Activated T-helper 9 cell treated with anti-CD3 and anti-CD28 coated beads, Interleukin-2, amount 50 U/mL, for 16 hours (primary cell): ENCODE data around the gene PLEKHA5.
"Not testable (repeated sequence)": the region's sequence is repeated elsewhere in the genome, so short reads cannot be mapped to it uniquely, and the experiment has no call there.

Experiments used
- DNase-seq: peaks from one replicate; pipeline ENCODE4 v3.0.0-alpha.2; 2020; ENCODE audit warnings: low read depth

Gene PLEKHA5

DNA sequence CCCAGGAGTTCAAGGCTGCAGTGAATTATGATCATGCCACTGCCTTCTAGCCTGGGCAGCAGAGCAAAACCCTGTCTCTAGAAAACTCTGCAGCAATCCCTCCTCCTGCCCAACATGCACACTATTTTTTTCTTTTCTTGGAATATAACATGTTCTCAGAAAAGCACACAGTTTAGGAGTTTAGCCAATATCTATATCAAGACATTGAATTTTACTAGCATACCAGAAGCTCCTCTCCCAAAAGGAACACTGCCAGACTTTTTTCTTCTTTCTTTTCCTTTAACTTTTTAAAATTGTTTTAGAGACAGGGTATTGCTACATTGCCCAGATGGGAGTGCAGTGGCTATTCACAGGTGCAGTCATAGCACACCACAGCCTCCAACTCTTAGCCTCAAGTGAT, 202.7 kb downstream of the PLEKHA5 start:
- no peak for DNase-seq

DNA sequence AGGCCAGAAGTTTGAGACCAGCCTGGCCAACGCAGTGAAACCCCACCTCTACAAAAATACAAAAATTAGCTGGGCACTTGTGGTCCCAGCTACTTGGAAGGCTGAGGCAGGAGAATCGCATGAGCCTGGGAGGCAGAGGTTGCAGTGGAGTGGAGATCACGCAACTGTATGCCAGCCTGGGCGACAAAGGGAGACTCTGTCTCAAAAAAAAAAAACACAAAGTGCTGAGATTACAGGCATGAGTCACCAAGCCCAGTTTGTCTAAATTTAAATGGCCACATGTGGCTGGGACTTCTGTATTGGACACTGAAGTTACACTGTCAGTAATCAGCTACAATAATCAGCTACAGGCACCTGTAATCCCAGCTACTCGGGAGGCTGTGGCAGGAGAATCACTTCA, 208.9 kb downstream of the PLEKHA5 start:
- DNase-seq, result no peak

DNA sequence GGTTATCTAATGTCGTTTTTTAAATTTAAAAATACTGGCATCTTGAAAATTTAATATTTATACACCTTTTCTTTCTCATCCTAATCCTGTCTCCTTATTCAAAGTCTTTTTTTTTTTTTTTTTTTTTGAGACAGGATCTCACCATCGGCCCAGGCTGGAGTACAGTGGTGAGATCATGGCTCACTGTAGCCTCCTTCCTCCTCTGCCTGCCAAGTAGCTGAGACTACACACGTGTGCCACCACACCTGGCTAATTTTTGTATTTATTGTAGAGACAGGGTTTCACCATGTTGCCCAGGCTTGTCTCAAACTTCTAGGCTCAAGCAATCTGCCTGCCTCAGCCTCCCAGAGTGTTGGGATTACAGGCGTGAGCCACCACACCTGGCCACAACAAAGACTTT, 221.3 kb downstream of the PLEKHA5 start:
- DNase-seq, result not testable (repeated sequence)

DNA sequence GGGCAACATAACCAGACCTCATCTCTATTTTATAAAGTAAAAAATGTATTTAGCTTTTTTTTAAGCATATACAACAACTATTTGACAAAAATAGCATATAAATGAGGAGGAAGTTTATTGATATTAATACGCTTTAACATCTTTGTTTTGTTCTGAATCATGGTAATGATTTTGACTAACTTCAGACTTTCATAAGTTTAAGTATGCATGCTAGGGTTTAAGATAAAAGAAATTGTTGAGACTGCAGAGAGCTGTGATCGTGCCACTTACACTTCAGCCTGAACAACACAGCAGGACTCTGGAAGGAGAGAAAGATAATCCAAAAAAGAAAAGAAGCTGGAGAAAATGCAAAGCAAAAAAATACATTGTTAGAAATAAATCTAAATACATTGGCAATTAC, 221.8 kb downstream of the PLEKHA5 start:
- DNase-seq, result no peak

DNA sequence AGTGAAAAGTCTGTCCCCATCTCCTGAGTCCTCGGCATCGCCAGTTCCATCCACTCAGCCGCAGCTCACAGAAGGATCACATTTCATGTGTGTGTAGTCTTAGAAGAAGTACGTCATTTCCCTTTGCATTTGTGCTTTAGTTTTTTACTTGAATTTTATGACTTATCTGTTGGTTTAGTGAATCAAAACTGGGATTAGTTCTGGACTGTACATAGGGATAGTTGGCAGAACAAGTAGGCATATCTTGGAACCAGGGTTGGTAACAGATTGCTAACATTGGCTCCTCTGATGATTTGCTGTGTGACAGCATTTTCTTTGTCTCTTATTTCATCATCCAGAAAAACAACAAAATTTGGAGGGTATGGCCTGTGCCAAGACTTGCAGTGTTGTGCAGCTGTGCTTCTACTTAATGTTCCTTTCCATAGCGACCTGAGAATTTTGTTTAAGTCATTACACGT, 240.2 kb downstream of the PLEKHA5 start:
- DNase-seq, result no peak

DNA sequence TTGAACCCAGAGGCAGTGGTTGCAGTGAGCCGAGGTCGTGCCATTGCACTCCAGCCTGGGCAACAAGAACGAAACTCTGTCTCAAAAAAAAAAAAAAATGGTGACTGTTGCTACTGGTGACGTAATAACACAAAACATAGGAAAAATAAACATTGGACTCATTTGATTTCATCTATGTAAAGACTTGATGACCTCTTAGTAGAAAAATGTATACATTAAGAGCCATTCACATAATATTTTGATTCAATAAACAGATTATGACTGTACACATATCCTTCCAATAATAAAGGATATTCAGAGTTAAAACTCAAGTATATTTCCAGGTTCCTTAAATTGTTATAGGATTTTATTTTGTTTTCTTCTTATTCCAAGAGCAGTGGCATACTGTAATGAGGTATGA, 244.1 kb downstream of the PLEKHA5 start:
- no peak for DNase-seq

DNA sequence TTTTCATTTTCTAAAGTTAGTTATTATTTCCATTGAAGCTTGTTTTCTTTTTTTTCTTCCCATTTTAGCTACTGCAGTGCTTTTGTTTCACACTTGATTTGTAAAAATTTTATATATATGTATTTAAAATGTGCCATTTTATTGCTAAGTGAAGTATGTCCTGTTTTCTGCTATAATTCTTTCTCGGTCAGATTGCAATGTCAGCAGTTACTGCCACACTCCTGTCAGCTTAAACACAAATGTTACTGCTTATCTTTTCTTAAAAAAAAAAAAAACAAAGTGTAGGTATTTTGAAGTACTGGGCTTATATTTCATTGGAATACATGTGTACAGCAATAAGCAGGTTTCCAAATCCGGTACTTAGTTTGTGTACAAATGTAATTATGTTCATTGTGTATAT, 246.4 kb downstream of the PLEKHA5 start:
- DNase-seq, result no peak

DNA sequence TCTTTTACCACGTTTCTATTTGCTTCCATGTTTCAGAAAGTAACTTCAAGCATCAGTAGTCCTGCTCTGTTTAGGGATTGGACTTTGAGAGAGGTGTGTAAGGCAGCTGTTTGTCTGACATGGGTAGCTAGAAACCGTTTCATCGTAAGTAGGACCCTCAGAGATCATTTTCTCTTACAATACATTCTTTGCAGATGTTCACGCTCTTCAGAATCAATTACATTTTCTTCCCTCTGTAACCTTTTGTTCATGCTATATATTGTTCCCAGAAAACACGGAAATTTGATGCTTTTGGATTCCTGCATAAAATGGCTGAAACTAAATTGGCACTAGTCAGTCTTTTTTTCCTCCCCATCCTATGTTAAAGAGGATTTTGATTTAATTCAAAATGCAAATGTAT, 247.2 kb downstream of the PLEKHA5 start:
- no peak for DNase-seq

DNA sequence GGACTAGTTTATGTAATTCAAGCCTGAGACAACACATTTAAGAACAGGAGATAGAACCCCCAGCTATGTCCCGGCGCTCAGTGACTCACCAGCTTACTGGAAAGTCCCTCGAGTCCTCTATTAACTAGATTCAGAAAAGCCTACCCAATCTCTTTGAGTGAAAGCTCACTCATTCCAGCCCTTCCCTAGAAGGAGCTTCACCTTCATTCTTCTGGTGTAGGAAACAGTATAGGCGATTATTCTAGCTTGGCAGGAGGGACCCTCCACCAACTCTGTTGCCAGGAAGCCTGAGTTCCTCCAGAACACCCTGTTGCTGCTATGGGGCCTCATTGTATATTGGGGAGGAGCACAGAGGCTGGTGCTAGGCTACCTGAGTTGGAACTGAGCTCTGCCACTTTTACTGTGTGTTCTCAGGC, 252.6 kb downstream of the PLEKHA5 start:
- DNase-seq, result peak; percentile 29

DNA sequence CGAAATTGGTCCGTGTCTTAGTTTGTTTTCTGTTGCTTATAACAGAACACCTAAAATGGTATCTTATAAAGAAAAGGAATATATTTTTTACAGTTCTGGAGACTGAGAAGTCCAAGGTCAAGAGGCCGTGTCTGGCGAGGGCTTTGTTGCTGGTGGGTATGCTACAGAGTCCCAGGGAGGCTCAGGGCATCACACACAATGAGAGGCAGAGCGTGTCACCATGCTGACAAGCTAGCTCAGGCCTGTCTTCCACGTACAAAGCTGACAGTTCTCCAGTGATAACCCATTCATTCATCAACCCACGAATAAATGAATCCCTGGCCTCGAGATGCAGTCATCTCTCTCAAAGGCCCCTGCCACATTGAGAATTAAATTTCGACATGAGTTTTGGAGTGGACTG, 253.0 kb downstream of the PLEKHA5 start:
- DNase-seq, result no peak

DNA sequence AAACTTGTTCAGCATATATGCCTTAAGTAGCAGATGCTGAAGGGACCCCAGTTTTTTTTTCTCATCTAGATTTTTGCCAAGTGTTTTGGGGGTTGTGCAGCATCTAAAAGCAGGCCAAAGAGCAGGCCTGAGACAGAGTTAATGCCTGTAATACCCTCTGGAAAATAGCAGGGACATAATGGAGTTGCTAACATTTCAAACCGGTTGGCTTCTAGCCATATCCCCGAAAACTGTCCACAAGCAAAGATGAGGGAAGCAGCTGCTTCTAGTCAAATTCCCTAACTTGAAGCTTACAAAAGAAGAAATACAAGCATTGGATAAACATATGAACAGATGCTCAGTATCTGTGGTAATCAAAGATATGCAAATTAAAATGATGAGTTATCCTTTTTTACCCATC, 257.6 kb downstream of the PLEKHA5 start:
- no peak for DNase-seq

DNA sequence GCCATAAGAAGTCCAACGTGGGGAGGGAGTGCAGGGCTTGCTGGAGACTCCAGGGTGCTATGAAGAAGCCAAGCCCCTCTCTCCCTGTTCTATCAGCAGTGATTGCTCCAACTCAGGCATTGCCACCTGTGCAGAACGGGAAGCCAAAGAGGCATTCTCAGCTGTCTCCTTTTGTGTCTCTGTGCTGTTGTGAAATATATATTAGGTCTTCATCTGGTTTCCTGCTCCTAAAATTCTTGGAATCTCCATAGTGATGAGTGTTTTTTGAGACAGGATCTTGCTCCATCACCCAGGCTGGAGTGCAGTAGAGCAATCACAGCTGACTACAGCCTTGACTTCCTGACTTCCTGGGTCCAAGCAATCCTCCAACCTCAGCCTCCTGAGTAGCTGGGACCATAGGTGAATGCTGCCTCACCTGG, 258.6 kb downstream of the PLEKHA5 start:
- DNase-seq, result no peak

DNA sequence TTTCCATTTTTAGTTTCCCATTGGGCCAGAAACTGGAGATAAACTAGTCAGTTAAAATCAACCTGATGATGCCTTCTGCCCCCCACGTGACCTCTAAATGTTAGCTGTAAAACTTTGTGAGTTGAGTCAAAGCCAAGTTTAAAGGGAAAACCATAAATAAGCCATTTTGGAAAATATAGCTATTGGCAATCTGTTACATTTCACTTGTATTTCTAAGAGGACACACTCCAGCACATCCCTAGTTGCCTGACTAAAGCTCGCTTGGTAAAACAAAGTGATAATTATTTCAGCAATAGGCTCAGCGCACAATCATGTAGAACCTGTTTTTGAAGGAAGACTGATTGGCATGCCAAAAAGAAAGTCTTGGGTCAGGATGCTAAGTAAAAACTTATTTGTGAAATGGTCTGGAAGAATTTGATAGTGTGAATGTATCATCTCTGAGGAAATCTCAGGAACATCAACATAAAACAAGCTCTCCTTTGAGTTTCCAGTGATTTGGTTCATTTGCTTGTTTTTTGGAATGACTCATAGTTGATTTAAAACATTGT, 260.6 kb downstream of the PLEKHA5 start:
- DNase-seq, result no peak

DNA sequence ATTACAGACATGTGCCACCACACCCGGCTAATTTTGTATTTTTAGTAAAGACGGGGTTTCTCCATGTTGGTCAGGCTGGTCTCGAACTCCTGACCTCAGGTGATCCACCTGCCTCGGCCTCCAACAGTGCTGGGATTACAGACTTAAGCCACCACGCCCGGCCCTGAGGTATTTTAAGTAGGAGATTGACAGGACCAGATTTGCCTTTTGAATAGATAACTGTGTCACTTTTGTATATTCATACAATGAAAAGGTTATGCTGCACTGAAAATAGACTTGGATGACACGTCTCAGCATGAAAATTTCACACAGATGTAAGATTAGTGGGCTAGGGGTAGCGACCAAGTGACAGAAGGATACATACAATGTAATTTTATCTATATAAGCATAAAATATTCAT, 263.1 kb downstream of the PLEKHA5 start:
- not testable (repeated sequence) for DNase-seq

DNA sequence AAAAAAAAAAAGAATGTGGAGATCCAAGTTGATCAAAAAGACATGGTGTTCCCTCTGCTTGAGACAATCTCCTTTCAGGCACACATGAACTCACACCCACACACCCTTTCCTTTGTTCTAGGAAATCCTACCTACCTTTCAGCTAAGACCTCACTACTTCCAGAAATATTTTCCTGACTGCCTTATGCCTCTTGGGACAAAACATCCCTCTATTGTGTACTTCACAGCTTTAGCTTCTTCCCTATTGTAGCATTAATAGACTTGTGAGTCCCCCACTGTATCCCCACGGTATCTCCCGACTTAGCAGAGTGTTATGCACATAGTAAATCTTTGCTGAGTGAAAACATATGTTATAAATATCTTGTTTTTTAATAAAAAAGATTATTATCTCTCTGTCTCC, 264.9 kb downstream of the PLEKHA5 start:
- DNase-seq, result no peak

DNA sequence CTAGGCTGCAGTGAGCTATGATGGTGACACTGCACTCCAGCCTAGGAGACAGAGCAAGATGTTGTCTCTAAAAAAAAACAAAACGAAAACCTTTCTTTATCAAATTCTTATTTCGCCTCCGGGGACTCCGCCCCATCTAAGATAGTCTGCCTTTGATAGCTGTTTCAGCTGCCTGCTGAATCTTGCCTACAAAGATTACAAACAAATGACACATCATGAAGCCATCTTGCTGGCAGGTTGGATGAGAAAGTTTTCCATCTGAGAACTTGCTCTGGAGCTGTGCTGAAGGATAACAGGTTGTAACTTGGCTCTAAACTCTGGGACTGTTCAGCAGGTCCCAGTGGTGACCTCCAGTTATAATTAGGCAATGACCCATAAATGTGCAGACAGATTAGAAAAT, 268.0 kb downstream of the PLEKHA5 start:
- DNase-seq, result no peak

DNA sequence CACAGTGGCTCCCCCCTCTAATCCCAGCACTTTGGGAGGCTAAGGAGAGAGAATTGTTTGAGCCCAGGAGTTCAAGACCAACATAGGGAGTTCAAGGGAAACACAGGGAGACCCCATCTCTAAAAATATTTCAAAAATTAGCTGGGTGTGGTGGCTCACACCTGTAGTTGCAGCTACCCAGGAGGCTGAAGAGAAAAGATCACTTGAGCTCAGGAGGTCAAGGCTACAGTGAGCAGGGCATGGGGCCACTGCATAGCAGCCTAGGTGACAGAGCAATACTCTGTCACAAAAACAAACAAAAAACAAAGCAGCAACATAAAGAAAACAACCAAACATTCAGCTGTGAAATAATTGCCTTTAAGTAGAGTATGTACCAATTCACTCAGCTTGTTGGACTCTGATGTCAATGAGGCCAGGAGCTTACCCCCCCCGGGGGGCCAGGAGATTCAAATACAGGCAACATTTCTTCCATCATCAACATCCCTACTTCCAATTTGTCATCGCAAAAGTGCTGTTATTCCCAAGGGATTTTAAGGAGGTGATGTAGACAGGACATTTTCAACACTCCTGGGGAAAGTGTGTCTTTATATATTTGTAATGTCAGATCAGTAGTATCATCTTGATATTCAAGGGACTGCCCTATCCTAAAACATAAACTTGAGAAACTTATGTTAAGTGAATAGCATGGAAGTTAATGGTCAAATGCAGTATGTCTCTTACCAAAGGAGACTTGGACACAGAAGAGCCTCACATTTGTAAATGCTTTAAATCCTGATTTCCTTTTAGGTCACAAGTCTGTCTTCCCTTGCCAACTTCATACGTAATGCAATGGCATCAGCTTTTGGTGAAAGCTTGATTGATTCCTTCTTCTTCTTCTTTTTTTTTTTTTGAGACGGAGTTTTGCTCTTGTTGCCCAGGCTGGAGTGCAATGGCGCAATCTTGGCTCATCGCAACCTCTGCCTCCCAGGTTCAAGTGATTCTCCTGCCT, 269.1 kb downstream of the PLEKHA5 start:
- DNase-seq, result no peak

DNA sequence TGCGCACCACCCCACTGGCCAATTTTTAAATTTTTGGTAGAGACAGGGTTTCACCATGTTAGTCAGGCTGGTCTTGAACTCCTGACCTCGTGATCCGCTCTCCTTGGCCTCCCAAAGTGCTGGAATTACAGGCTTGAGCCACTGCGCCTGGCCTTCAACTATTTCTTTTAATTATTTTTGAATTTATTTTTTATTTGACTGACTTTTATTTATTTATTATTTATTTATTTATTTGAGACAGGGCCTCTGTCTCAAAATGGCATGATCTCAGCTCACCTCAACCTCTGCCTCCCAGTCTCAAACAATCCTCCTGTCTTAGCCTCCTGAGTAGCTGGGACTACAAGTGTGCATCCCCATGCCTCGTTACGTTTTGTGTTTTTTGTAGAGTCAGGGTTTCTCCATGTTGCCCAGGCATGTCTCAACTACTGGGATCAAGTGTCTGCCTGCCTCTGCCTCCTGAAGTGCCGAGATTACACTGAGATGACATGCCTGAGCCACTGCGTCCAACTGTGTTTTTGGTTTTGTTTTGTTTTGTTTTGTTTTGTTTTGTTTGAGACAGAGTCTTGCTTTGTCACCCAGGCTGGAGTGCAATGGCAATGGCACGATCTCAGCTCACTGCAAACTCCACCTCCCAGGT, 271.2 kb downstream of the PLEKHA5 start:
- not testable (repeated sequence) for DNase-seq

DNA sequence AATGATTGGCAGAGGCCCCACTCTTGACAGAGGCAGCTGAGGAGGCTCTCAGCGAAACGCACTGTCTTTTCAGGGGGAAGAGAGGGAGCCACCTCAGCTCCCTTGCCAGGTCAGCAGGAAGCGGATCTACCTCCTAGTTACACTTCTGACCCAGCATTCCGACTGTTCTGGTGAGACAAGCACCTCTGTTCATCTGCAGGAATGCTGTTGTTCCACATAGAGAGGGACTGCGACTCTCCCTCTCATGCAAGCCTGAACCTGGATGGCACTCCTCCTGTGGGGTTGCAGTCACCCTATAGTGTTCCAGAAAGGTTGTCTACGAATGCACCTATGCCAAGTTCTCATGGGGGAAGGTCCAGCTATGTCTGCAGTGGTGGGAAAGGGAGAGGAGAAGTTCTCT, 272.7 kb downstream of the PLEKHA5 start:
- no peak for DNase-seq

DNA sequence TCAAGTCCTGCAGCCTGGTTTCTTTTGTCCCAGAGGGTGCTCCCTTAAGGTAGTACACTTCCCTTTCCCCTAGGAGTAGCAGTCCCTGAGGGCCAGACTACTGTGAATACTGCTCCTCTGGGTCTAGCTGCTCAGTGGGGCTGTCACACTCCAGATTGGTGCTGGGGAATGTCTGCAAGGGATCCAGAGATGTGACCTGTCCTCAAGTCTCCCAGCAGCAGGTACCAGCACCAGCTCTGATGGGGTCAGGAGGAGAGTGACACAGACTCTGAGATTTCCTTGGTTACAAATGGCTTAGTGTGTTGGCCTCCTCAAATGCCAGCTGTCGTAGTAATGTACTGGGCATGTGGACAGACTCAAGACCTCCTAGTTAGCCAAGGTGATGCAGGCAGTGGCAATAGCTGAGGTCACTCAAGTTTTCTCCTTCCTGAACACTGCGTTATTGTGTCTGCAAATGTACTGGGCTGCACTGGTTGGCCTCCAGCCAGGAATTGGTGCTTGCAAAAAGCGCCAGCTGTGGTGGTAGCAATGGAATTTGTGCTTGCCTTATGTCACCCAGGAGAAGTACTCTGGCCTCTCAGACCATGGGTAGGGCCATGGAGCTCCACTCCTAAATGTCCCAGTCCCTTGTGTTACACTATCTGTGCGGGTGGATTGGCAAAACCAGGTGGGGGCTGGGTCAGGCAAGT, 273.4 kb downstream of the PLEKHA5 start:
- DNase-seq, result no peak

DNA sequence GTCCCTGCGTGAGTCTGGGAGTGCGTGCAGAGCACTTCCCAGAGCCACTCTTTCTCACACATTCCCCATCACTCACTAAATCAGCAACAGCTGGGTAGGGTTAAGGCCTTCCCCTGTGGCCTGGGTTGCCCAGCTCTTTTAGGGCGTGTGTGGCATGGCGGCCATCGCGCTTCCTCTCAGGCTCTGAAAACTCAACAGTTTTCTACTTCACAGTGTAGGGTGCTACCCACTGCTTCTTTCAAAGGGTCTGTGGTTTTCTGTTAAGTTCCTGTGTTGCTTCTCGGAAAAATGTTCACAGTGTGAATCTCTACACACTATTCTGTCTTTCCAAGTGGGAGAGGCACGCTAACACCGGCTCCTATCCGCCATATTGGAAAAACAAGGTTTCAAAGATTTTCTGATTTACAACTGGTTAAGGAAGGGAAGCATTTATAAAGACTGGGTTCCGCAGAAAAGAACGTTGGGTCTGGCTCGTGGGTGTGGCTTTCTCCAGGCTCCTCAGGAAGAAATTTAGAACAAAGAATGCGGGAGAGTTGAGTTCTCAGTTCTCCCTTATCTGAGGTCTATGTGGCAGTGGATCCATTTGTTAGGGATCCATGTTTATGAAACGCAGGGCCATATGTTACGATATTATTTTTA, 274.8 kb downstream of the PLEKHA5 start:
- DNase-seq, result no peak

DNA sequence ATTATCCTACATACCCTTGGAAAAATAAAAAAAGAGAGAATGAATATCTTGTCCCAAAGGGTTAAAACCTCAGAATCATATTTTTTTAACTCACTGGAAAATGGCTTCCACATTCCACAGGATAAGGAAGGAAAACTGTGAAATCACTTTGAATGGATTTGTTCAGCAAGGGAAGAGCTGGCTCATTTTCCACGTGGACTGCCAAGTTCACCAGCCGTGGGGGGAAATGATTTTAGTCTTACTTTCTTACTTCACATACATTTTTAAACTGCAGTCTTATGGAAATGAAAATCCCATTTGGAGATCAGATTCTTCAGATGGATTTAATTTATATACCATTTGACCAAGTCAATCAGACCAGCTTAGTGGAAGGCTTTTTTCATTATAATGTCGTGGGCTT, 279.8 kb downstream of the PLEKHA5 start:
- DNase-seq, result no peak
